ENCODE results near the gene KDM8. TPM values are rescaled to one million over a fixed set of nuclear protein-coding genes. Genes with fewer than 3 reads are reported as not detected.

KDM8 gene
- total RNA-seq, 4 donors from 2014 or later, result 0.56 to 4.4 (median 2.5) TPM

DNA sequence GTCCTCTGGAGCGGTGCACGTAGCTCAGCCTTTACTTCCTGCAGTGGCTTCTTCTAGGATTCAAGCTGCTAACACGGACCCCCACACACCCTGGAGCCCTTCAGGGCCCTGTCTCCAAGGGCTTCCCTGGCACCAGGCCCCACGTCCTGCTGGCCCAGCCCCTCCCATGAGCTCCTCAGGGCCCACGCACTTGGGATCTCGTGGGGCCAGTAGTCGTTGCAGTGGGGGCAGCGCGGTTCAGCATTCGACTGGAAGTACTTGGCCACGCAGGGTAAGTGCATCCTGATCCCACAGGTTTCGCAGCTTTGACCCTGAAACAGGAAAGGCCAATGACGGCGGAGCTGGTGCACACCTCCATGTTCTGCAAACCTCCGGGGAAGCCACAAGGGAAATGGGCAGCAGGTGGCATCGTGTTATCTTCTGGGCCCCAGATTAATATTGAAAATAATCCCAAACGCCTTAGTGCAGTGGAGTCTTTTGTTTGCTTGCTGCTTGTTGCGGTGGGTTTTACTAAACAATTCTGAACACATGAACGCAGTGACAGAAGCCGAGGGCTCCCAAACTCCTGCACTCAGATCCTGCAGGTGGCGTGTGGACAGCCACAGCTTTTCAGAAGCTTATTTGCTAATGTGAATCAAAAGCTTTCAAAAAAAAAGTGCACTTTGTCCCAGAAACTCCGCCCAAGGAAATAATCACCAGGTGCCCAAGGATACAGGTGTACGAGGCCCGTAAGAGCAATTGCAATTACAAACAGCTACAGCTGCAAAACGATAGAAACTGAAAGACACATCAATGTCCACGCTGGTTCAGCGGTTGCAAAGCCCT, 22.4 kb downstream of the KDM8 start:
- H3K27ac ChIP-seq, result no peak overlapping the region
- H3K4me1 ChIP-seq, result peaks cover 7 to 55% (median 15%) of the 10 kb centered on the region in 3 donors
- TF ChIP-seq POLR2A (IDR thresholded peaks at IDR 0.05), result no peak
- TF ChIP-seq, protein P1, sequence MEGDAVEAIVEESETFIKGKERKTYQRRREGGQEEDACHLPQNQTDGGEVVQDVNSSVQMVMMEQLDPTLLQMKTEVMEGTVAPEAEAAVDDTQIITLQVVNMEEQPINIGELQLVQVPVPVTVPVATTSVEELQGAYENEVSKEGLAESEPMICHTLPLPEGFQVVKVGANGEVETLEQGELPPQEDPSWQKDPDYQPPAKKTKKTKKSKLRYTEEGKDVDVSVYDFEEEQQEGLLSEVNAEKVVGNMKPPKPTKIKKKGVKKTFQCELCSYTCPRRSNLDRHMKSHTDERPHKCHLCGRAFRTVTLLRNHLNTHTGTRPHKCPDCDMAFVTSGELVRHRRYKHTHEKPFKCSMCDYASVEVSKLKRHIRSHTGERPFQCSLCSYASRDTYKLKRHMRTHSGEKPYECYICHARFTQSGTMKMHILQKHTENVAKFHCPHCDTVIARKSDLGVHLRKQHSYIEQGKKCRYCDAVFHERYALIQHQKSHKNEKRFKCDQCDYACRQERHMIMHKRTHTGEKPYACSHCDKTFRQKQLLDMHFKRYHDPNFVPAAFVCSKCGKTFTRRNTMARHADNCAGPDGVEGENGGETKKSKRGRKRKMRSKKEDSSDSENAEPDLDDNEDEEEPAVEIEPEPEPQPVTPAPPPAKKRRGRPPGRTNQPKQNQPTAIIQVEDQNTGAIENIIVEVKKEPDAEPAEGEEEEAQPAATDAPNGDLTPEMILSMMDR (IDR thresholded peaks at IDR 0.05), result no peak
- H3K4me3 ChIP-seq, result no peak overlapping the region
- H3K27me3 ChIP-seq, result no peaks in the 10 kb centered on the region
- WGBS, 2 donors, result 62 to 70% methylated on average over 14 to 20 of the region's 27 CpGs
- no peaks in the 10 kb centered on the region for H3K9me3 ChIP-seq
- intact Hi-C loops (cut with DNase I), result no loop called here
- peaks cover 0 to 55% (median 7%) of the 10 kb centered on the region in 3 donors for H3K36me3 ChIP-seq
- no peak for DNase-seq

DNA sequence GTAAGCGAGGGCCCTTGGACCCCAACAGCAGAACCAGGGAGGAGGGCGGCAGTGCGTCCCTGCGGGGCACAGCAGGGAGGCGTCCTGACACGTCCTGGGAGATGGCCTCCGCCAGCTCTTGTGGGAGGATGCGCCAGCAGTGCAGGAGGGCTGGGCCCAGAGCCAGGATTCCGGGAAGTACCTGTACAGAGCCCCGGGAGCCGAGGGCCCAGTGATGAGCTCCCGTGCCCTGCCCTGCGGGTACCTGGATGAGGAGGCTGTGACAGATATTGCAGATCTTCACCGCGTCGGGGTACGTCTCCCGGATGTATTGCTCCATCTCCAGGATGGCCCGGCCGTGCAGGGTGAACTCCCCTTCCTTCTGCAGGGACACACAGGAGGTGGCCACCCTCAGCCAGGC, 23.1 kb downstream of the KDM8 start:
- peaks cover 12 to 63% (median 17%) of the 10 kb centered on the region in 3 donors for H3K4me1 ChIP-seq
- no peaks in the 10 kb centered on the region for H3K9me3 ChIP-seq
- no peaks in the 10 kb centered on the region for H3K27me3 ChIP-seq
- no peak overlapping the region for H3K27ac ChIP-seq
- H3K36me3 ChIP-seq, result peaks cover 0 to 62% (median 7%) of the 10 kb centered on the region in 3 donors
- no peak for DNase-seq
- no peak for TF ChIP-seq POLR2A (IDR thresholded peaks at IDR 0.05)
- TF ChIP-seq, protein P1 (IDR thresholded peaks at IDR 0.05), result no peak
- intact Hi-C loops (cut with DNase I), result no loop called here
- H3K4me3 ChIP-seq, result no peak overlapping the region
- WGBS, 2 donors, result 34 to 43% methylated on average over 9 to 13 of the region's 20 CpGs

DNA sequence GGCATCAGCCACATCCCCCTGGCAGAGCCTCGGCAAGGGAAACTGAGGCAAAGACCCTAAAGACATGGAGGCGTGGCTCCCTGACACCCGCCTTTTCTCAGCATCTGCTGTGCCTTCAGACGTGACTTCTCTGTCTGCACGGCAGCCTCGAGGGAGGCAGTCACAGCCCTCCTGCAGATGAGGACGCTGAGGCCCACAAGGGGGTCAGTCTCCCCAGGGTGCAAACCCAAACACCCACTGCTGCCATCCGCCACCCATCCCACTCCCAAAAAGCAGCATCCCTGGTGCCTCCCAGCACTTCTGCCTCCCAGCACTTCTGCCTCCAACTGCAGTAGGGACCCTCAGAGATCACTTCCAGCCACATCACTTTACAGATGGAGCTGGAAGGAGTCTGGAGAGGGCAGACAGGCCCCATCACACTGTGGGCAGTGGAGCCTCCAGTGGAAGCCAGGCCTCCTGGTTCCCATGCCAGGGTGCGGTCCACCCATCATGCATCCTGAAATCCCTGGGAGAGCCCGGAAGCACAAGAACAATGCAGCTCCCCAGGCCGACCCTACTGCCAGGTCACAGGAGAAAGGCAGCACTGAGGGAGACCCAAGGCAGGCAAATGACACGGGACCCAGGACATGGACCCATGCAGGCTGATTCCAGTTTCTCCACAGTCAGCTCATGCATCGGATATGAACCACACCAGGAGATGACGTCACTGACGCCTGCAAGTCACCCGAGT, 23.8 kb downstream of the KDM8 start:
- 86 to 88% methylated on average over 6 to 9 of the region's 16 CpGs for WGBS, 2 donors
- Histone ChIP-seq H3K27ac (no peak overlapping the region), H3K9me3 (no peaks in the 10 kb centered on the region), H3K4me1 (peaks cover 12 to 65% (median 17%) of the 10 kb centered on the region in 3 donors), H3K27me3 (no peaks in the 10 kb centered on the region), H3K4me3 (no peak overlapping the region), H3K36me3 (peaks cover 3 to 69% (median 7%) of the 10 kb centered on the region in 3 donors)
- TF ChIP-seq, protein P1 (IDR thresholded peaks at IDR 0.05), result no peak
- TF ChIP-seq POLR2A (IDR thresholded peaks at IDR 0.05), result no peak
- DNase-seq, result no peak
- intact Hi-C loops (cut with DNase I), result no loop called here

DNA sequence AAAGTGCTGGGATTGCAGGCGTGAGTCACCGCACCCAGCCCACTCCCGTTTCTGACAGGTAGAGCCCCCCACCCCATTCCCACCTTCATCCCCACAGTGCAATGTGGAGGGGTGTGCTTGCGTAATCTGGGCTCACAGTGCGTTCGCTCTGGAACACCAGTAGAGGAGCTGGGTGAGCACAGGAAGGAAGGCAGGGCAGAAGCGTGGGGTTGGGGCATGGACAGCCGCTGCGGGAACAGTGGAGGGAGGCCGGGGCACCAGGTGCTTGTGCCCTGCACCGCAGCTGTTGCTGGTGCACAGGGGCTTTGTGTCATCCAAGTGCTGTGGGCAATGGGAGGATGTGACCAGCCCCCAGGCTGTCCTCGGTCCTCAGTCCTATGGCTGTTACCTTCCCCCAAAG, 24.7 kb downstream of the KDM8 start:
- WGBS, 2 donors, result 82 to 88% methylated on average over 5 to 7 of the region's 12 CpGs
- DNase-seq, result no peak
- H3K27me3 ChIP-seq, result no peaks in the 10 kb centered on the region
- H3K27ac ChIP-seq, result no peak overlapping the region
- peaks cover 7 to 78% (median 8%) of the 10 kb centered on the region in 3 donors for H3K36me3 ChIP-seq
- H3K4me3 ChIP-seq, result no peak overlapping the region
- peaks cover 12 to 65% (median 17%) of the 10 kb centered on the region in 3 donors for H3K4me1 ChIP-seq
- intact Hi-C loops (cut with DNase I), result no loop called here
- TF ChIP-seq, protein P1 (IDR thresholded peaks at IDR 0.05), result no peak
- TF ChIP-seq POLR2A (IDR thresholded peaks at IDR 0.05), result no peak
- H3K9me3 ChIP-seq, result no peaks in the 10 kb centered on the region
